ENCODE data around the gene RPL18.

Gene RPL18

DNA sequence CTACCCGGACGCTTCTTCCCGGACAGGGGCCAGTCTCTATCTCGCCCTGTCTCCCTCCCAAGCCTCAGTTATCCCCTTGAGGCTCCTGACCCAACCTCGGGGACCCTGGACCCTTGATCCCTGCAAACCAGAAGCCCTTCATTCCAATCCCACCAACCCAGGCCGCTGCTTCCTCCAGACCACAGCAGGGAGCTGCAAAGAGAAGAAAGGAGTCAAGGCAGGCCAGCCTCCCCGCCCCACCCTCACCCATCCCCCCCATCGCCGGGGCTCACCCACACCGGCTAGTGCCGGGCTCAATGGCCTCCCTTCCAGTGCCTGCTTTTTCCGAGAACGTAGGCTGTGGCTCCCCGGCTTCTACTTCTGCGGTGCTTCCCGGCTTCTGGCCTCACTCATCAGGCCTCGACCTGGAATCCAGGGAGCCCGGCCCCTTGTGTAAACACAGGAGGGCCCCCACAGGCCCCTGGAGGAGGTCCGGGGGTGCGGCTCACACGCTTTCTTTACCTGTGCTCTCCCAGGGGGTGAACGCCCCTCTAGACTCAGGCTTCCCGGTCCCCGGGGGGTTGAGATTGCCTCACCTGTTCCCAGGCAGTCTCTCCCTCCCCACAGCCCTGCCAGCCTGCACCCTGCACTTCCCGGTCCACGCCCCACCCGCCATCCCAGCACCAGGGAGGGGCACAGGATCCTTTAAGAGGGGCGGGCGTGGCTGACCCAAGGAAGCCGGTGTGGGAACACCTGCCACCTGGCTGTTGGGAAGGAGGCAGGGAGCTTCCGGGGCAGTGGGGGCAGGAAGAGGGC, 4.3 kb downstream of the RPL18 start, which contains the start of gene FAM83E (continued):
- TF ChIP-seq ZNF366 (tag by site-specific recombination; conservative IDR thresholded peaks at IDR 0.05) (no peak), SETDB1 (IDR thresholded peaks at IDR 0.05; ENCODE audit: insufficient read length, low read length) (no peak), ZNF473 (tag by site-specific recombination; IDR thresholded peaks at IDR 0.05) (no peak), ZNF221 (tag by site-specific recombination; IDR thresholded peaks at IDR 0.05; ENCODE audit: borderline replicate concordance) (no peak), ZNF404 (tag by site-specific recombination; IDR thresholded peaks at IDR 0.05) (no peak), ZNF777 (tag by site-specific recombination; IDR thresholded peaks at IDR 0.05; ENCODE audit: borderline replicate concordance) (no peak), ZNF324 (tag by site-specific recombination; IDR thresholded peaks at IDR 0.05) (no peak), ZNF239 (tag by site-specific recombination; IDR thresholded peaks at IDR 0.05) (peak; percentile 57; the same call in 1 of the 2 replicates), ZNF426 (tag by site-specific recombination; IDR thresholded peaks at IDR 0.05) (no peak), KLF10 (tag by site-specific recombination; IDR thresholded peaks at IDR 0.05) (peak; percentile 80), ZSCAN16 (tag by site-specific recombination; IDR thresholded peaks at IDR 0.05) (no peak), BCL11A (tag by site-specific recombination; IDR thresholded peaks at IDR 0.05; ENCODE audit: low read depth) (peak; percentile 41; the same call in 1 of the 2 replicates), KLF8 (tag by site-specific recombination; IDR thresholded peaks at IDR 0.05) (peak; percentile 96), OSR2 (tag by site-specific recombination; IDR thresholded peaks at IDR 0.05) (peak; percentile 70), ZNF175 (tag by site-specific recombination; IDR thresholded peaks at IDR 0.05) (no peak), ZNF157 (tag by site-specific recombination; IDR thresholded peaks at IDR 0.05) (no peak), ZNF341 (tag by site-specific recombination; IDR thresholded peaks at IDR 0.05; ENCODE audit: low read depth) (peak; percentile 70), ZNF23 (tag by site-specific recombination; IDR thresholded peaks at IDR 0.05; ENCODE audit: borderline replicate concordance) (no peak), ZNF114 (tag by site-specific recombination; IDR thresholded peaks at IDR 0.05) (no peak), ZFP3 (tag by site-specific recombination; IDR thresholded peaks at IDR 0.05; ENCODE audit: low read depth) (no peak), WT1 (tag by site-specific recombination; IDR thresholded peaks at IDR 0.05) (peak; percentile 38), ZNF391 (tag by site-specific recombination; IDR thresholded peaks at IDR 0.05; ENCODE audit: borderline replicate concordance, low read depth) (no peak), PRDM1 (tag by site-specific recombination; IDR thresholded peaks at IDR 0.05) (no peak)
- TF ChIP-seq, protein P1, sequence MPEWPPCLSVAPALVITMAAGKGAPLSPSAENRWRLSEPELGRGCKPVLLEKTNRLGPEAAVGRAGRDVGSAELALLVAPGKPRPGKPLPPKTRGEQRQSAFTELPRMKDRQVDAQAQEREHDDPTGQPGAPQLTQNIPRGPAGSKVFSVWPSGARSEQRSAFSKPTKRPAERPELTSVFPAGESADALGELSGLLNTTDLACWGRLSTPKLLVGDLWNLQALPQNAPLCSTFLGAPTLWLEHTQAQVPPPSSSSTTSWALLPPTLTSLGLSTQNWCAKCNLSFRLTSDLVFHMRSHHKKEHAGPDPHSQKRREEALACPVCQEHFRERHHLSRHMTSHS (tag by site-specific recombination; IDR thresholded peaks at IDR 0.05), result no peak
- TF ChIP-seq, protein P2, sequence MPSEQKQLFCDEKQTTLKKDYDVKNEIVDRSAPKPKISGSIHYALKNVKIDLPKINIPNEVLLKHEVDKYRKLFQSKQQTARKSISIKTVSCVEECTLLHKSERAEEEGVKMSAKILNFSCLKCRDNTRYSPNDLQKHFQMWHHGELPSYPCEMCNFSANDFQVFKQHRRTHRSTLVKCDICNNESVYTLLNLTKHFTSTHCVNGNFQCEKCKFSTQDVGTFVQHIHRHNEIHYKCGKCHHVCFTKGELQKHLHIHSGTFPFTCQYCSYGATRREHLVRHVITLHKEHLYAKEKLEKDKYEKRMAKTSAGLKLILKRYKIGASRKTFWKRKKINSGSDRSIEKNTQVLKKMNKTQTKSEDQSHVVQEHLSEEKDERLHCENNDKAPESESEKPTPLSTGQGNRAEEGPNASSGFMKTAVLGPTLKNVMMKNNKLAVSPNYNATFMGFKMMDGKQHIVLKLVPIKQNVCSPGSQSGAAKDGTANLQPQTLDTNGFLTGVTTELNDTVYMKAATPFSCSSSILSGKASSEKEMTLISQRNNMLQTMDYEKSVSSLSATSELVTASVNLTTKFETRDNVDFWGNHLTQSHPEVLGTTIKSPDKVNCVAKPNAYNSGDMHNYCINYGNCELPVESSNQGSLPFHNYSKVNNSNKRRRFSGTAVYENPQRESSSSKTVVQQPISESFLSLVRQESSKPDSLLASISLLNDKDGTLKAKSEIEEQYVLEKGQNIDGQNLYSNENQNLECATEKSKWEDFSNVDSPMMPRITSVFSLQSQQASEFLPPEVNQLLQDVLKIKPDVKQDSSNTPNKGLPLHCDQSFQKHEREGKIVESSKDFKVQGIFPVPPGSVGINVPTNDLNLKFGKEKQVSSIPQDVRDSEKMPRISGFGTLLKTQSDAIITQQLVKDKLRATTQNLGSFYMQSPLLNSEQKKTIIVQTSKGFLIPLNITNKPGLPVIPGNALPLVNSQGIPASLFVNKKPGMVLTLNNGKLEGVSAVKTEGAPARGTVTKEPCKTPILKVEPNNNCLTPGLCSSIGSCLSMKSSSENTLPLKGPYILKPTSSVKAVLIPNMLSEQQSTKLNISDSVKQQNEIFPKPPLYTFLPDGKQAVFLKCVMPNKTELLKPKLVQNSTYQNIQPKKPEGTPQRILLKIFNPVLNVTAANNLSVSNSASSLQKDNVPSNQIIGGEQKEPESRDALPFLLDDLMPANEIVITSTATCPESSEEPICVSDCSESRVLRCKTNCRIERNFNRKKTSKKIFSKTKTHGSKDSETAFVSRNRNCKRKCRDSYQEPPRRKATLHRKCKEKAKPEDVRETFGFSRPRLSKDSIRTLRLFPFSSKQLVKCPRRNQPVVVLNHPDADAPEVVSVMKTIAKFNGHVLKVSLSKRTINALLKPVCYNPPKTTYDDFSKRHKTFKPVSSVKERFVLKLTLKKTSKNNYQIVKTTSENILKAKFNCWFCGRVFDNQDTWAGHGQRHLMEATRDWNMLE (tag by site-specific recombination; conservative IDR thresholded peaks at IDR 0.05; ENCODE audit: low read depth), result no peak
- TF ChIP-seq, protein P3, sequence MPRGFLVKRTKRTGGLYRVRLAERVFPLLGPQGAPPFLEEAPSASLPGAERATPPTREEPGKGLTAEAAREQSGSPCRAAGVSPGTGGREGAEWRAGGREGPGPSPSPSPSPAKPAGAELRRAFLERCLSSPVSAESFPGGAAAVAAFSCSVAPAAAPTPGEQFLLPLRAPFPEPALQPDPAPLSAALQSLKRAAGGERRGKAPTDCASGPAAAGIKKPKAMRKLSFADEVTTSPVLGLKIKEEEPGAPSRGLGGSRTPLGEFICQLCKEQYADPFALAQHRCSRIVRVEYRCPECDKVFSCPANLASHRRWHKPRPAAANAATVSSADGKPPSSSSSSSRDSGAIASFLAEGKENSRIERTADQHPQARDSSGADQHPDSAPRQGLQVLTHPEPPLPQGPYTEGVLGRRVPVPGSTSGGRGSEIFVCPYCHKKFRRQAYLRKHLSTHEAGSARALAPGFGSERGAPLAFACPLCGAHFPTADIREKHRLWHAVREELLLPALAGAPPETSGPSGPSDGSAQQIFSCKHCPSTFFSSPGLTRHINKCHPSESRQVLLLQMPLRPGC (tag by site-specific recombination; IDR thresholded peaks at IDR 0.05), result no peak
- TF ChIP-seq, protein P4, sequence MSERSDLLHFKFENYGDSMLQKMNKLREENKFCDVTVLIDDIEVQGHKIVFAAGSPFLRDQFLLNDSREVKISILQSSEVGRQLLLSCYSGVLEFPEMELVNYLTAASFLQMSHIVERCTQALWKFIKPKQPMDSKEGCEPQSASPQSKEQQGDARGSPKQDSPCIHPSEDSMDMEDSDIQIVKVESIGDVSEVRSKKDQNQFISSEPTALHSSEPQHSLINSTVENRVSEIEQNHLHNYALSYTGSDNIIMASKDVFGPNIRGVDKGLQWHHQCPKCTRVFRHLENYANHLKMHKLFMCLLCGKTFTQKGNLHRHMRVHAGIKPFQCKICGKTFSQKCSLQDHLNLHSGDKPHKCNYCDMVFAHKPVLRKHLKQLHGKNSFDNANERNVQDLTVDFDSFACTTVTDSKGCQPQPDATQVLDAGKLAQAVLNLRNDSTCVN (tag by site-specific recombination; optimal IDR thresholded peaks at IDR 0.05), result no peak
- TF ChIP-seq, protein P5, sequence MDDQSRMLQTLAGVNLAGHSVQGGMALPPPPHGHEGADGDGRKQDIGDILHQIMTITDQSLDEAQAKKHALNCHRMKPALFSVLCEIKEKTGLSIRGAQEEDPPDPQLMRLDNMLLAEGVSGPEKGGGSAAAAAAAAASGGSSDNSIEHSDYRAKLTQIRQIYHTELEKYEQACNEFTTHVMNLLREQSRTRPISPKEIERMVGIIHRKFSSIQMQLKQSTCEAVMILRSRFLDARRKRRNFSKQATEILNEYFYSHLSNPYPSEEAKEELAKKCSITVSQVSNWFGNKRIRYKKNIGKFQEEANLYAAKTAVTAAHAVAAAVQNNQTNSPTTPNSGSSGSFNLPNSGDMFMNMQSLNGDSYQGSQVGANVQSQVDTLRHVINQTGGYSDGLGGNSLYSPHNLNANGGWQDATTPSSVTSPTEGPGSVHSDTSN (CRISPR knock-in tag; IDR thresholded peaks at IDR 0.05), result no peak

All from HEK293 (cell line).